PFSK-1 (cell line): ENCODE results near the gene TMEM128.

ENCODE experiments used
- POLR2AphosphoS5 ChIP-seq: IDR thresholded peaks from 2 replicates; pipeline ENCODE4 v1.6.1; 2012; ENCODE audit warnings: low read depth, mild to moderate bottlenecking, control low read depth, low read length, moderate library complexity
- TAF1 ChIP-seq: IDR thresholded peaks from 2 replicates; pipeline ENCODE4 v1.6.1; 2012; ENCODE audit warnings: low read length, control low read depth, borderline replicate concordance; ENCODE audit not compliant: insufficient read depth

GRCh38 chr4:4293279-4293678, 45.3 kb upstream of the TMEM128 start:
- TF ChIP-seq POLR2AphosphoS5 (no peak), TAF1 (no peak)
